Measurements from ENCODE around the gene SNX13. TPM values are rescaled to one million over a fixed set of nuclear protein-coding genes. Genes with fewer than 3 reads are reported as not detected.

SNX13 gene
- total RNA-seq, 1 donor from 2014 or later = 35.5 TPM

DNA sequence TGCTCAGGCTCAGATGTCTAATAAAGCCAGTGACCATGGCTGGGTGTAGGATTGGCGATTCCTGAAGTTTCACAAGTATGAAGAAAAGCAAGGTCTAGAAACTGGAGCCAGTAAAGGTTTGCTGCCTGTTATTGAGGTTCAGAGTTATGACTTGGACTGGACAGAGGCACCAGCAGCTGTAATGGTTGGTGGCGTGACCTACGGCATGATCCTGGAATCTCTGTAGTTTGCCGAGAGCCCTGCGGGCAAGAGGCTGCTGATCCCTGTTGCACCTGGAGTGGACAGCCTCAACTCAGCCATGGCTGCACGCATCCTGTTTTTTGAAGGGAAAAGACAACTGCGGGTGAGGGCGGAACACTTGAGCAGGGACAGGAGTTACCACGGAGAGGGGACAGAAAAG lies 22.4 kb upstream of the SNX13 start:
- no peak for DNase-seq (ENCODE audit: low spot score)
- TF ChIP-seq, protein P1, sequence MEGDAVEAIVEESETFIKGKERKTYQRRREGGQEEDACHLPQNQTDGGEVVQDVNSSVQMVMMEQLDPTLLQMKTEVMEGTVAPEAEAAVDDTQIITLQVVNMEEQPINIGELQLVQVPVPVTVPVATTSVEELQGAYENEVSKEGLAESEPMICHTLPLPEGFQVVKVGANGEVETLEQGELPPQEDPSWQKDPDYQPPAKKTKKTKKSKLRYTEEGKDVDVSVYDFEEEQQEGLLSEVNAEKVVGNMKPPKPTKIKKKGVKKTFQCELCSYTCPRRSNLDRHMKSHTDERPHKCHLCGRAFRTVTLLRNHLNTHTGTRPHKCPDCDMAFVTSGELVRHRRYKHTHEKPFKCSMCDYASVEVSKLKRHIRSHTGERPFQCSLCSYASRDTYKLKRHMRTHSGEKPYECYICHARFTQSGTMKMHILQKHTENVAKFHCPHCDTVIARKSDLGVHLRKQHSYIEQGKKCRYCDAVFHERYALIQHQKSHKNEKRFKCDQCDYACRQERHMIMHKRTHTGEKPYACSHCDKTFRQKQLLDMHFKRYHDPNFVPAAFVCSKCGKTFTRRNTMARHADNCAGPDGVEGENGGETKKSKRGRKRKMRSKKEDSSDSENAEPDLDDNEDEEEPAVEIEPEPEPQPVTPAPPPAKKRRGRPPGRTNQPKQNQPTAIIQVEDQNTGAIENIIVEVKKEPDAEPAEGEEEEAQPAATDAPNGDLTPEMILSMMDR (IDR thresholded peaks at IDR 0.05) = no peak
- Mint-ChIP-seq H3K27ac (ENCODE audit: unreplicated experiment) (no peak overlapping the region), H3K4me1 (ENCODE audit: low read depth) (peaks cover 10% of the 10 kb centered on the region), H3K9me3 (ENCODE audit: low read depth) (peaks cover 3% of the 10 kb centered on the region), H3K4me3 (ENCODE audit: unreplicated experiment) (no peak overlapping the region), H3K27me3 (ENCODE audit: low read depth) (peaks cover 4% of the 10 kb centered on the region), H3K36me3 (ENCODE audit: low read depth) (no peaks in the 10 kb centered on the region)

DNA sequence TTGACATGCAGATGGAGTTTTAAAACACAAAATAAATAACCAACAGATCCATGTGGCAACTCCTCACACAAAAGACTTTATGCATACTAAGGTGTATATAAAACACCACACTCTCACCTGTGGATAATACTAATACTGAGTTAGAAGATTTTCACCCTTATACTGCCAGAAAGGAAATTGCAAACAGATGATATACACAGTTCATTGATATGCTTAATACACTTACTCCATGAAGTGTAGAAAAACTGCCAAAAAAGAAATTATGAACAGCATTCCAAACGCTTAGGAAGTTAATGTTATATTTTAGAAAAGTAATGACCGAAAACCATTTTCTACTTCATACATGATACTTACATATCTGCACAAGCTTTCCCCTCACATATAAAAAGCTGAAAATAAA lies 17.6 kb upstream of the SNX13 start:
- no peaks in the 10 kb centered on the region for H3K4me1 Mint-ChIP-seq (ENCODE audit: low read depth)
- no peak for DNase-seq (ENCODE audit: low spot score)
- H3K27ac Mint-ChIP-seq (ENCODE audit: unreplicated experiment) = no peak overlapping the region
- H3K4me3 Mint-ChIP-seq (ENCODE audit: unreplicated experiment) = no peak overlapping the region
- H3K27me3 Mint-ChIP-seq (ENCODE audit: low read depth) = peaks cover 5% of the 10 kb centered on the region
- peaks cover 7% of the 10 kb centered on the region for H3K9me3 Mint-ChIP-seq (ENCODE audit: low read depth)
- TF ChIP-seq, protein P1 (IDR thresholded peaks at IDR 0.05) = no peak
- H3K36me3 Mint-ChIP-seq (ENCODE audit: low read depth) = no peaks in the 10 kb centered on the region

DNA sequence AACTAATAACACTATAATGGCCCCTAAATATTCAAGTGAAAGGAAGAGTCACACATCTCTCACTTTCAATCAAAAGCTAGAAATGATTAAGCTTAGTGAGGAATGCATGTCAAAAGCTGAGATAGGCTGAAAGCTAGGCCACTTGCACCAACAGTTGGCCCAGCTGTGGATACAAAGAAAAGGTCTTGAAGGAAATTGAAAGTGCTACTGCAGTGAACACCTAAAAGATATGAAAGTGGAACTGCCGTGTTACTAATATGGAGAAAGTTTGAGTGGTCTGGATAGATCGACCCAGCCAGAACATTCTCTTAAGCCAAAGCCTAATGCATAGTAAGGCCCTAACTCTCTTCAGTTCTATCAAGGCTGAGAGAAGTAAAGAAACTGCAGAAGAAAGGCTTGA lies 12.1 kb upstream of the SNX13 start:
- DNase-seq (ENCODE audit: low spot score) = no peak
- Mint-ChIP-seq H3K27ac (ENCODE audit: unreplicated experiment) (no peak overlapping the region), H3K4me3 (ENCODE audit: unreplicated experiment) (no peak overlapping the region), H3K36me3 (ENCODE audit: low read depth) (no peaks in the 10 kb centered on the region), H3K9me3 (ENCODE audit: low read depth) (peaks cover 8% of the 10 kb centered on the region), H3K27me3 (ENCODE audit: low read depth) (no peaks in the 10 kb centered on the region), H3K4me1 (ENCODE audit: low read depth) (peaks cover 4% of the 10 kb centered on the region)
- TF ChIP-seq, protein P1 (IDR thresholded peaks at IDR 0.05) = no peak

DNA sequence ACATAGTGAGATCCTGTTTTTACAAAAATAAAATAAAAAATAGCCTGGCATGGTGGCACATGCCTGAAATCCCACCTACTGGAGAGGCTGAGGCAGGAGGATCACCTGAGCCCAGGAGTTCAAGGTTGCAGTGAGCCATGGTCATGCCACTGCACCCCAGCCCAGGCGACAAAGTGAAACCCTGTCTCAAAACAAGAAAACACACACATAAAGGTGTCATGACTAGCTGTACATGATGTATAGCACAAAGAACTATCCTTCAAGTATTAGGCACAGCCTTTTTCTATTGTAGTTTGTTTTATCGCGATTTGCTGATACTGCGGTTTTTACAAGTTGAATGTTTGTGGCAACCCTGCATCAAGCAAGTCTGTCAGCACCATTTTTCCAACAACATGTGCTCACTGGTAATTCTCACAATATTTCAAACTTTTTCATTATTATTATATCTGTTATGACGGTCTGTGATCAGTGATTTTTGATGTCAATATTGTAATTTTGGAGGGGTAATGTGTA lies 11.5 kb upstream of the SNX13 start:
- no peaks in the 10 kb centered on the region for H3K27me3 Mint-ChIP-seq (ENCODE audit: low read depth)
- no peaks in the 10 kb centered on the region for H3K36me3 Mint-ChIP-seq (ENCODE audit: low read depth)
- no peak overlapping the region for H3K4me3 Mint-ChIP-seq (ENCODE audit: unreplicated experiment)
- TF ChIP-seq, protein P1 (IDR thresholded peaks at IDR 0.05) = no peak
- DNase-seq (ENCODE audit: low spot score) = no peak
- H3K9me3 Mint-ChIP-seq (ENCODE audit: low read depth) = peaks cover 8% of the 10 kb centered on the region
- H3K4me1 Mint-ChIP-seq (ENCODE audit: low read depth) = peaks cover 6% of the 10 kb centered on the region
- H3K27ac Mint-ChIP-seq (ENCODE audit: unreplicated experiment) = no peak overlapping the region

DNA sequence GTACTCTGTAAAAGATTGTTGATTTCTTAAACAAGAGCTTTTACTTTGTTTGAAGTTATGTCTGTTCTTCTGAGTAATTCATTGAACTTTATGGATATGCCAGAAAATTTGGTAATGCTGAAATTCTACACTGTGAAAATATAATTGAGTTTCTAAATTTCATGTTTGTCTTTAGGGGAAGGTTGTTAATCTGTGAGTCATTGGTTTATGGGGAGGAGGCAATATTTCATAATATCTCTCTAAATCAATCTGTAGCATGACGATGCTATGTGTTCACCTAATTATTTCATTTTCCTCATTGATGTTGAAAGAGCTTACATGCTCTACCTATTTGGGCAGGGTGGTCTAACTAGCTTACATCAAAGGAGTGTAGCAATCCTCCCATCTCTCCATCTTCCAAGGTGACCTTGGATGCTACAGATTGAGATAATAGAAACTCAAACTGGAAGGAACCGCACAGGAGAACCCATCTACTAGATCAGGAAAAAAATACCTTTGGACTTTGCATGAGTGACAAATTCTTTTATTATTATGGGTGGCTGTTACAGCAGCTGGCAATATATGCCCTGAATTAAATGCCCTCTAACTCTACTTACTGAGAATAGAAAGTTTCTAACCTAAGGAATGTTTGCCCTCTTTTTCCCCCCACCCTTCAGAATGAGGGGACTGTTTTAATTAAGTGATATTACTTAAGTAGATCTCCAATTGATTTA lies 8.4 kb upstream of the SNX13 start:
- no peak overlapping the region for H3K27ac Mint-ChIP-seq (ENCODE audit: unreplicated experiment)
- H3K4me3 Mint-ChIP-seq (ENCODE audit: unreplicated experiment) = no peak overlapping the region
- no peak for DNase-seq (ENCODE audit: low spot score)
- peaks cover 8% of the 10 kb centered on the region for H3K9me3 Mint-ChIP-seq (ENCODE audit: low read depth)
- TF ChIP-seq, protein P1 (IDR thresholded peaks at IDR 0.05) = no peak
- H3K27me3 Mint-ChIP-seq (ENCODE audit: low read depth) = no peaks in the 10 kb centered on the region
- H3K36me3 Mint-ChIP-seq (ENCODE audit: low read depth) = no peaks in the 10 kb centered on the region
- peaks cover 6% of the 10 kb centered on the region for H3K4me1 Mint-ChIP-seq (ENCODE audit: low read depth)

Data from chondrocyte (in vitro differentiated cells).